DOHH2 (cell line): ENCODE measurements around the gene BIN1.

Source experiments
- CTCF ChIP-seq: fragments of 200-600 bp; sonication (generic); IDR thresholded peaks from one replicate; pipeline ENCODE4 v1.5.1; 2014; ENCODE audit warnings: antibody characterized with exemption, mild to moderate bottlenecking, low read depth, low read length; ENCODE audit not compliant: poor library complexity, severe bottlenecking
- EZH2phosphoT487 ChIP-seq: fragments of 200-600 bp; sonication (generic); IDR thresholded peaks from 2 replicates; pipeline ENCODE4 v1.6.1; 2017; ENCODE audit warnings: borderline replicate concordance, mild to moderate bottlenecking, antibody characterized with exemption, low read length, moderate library complexity, mixed read lengths

GRCh38 chr2:127121353-127121752 lies 14.4 kb upstream of the BIN1 start:
- TF ChIP-seq CTCF (no peak), EZH2phosphoT487 (no peak)
